ENCODE results near the gene SPEM1. TPM values are rescaled to one million over a fixed set of nuclear protein-coding genes. Genes with fewer than 3 reads are reported as not detected.

SPEM1 gene, protein sequence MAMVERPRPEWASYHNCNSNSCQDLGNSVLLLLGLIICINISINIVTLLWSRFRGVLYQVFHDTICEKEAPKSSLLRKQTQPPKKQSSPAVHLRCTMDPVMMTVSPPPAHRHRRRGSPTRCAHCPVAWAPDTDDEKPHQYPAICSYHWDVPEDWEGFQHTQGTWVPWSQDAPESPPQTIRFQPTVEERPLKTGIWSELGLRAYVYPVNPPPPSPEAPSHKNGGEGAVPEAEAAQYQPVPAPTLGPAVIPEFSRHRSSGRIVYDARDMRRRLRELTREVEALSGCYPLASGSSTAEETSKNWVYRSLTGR
- not detected in 5 replicates for total RNA-seq (2022; extraction: Qiagen RNA extraction; ENCODE audit: low read depth)

DNA sequence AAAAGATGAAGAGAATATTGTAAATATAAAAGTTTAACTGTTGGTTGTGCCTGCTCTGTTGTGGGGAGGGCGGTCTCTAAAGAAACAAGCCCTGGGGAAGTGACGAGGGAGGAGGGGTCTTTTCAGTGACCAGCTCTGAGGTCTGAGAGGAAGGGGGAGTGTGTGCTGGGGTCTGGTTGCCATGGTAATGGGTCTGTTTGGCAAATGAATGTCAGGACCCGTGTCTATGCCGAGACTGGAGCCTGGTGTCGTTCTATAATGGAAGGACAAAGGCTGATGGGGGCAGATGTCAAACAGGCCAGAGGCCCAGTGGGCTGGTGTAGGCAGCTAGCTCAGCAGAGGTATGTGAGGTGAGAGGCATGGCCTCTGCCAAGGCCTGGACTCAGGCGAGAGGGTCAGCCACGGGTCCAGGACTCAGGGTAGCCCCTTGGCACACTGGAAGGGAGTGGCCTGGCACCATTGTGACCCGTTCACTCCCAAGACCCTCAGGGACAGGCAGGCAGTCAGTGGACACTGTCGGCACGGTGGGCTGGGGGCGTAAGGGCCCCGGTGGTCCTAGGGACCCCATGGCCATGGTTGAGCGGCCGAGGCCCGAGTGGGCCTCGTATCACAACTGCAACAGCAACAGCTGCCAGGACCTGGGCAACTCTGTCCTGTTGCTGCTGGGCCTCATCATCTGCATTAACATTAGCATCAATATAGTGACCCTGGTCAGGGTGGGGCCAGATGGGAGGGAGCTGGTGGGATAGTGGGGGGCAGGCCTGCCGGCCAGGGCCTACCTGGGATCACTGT lies at the start of gene SPEM1:
Gene SPEM1, plus strand, starts transcription at position 506 of the 792 bp plus-strand sequence. Its CDS starts 61 bp downstream, at position 567.

DNA sequence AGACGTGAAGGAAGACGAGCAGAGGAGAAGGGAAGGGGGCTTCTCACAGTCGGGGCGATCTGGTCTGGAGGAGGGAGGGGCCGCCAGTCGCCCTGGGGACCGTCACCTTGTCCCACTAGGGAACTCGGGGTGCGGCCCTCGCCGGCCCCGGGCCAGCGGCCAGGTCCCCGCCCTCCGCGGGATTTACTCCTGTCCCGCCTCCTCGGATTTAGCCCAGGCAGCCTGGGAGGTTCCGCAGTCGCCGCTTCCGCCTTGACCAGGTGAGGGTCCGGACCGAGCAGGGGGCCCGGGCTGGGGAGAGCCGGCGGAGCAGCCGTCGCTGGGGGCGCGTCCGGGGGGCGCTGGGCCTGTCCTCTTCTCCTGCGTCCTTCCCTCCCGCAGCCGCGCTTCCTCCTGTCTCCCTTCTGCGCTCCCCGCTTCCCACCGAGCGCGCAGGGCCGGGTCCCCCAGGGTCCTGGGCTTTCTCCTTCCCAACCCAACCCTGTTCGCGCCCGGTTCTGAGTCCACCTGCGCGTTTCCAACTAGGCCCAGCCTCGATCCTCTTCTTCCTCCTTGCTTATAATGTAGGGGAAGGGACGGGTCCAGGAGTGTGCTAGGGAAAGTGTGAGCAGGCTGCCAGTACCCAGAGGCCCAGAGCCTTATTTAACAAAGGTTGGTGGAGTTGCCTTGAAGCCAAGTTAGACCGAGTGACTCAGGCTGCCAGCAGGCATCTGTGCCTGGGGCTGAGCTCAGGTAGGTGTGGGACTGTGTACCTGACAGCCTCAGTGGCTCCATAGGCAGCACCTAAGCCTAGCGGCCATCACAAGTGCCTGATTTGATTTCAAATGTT lies 39.1 kb upstream of the SPEM1 start, which contains the start of gene TNK1:
Gene TNK1, plus strand, starts transcription at position 235 of the 829 bp plus-strand sequence. CDS start 1,838 bp downstream, outside the sequence.

GRCh38 chr17:7394452-7395191 lies 25.5 kb upstream of the SPEM1 start, which contains the start of gene PLSCR3:
Gene PLSCR3, minus strand, starts transcription at chr17:7394525. Its CDS starts 415 bp downstream, at chr17:7394110.

GRCh38 chr17:7403977-7404736 lies 16.0 kb upstream of the SPEM1 start, which contains the start of gene TMEM256:
Gene TMEM256, minus strand, starts transcription at chr17:7404097. Its CDS starts 13 bp downstream, at chr17:7404084.

GRCh38 chr17:7407485-7408251 lies 12.5 kb upstream of the SPEM1 start, which contains the start of gene NLGN2:
Gene NLGN2, plus strand, starts transcription at chr17:7407845. Its CDS starts 411 bp downstream, at chr17:7408256.

DNA sequence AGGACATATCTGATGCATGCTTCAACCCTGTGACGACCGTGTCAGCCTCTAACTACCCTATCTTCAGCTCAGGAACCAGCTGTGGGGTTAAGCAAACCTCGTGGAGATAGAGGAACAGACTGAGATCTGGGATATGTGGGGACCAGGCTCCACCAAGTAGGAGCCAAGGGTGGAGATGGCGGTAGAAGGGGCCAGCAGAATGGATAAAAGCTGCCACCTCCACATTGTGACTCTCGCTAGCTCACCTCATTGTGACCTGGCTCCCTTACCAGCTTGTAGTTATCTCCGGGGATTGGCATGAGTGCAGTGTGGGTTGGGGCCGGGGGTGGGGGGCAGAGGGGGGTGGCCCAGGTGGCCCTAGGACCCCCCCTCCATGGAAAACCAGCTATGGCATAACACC lies 5.2 kb downstream of the SPEM1 start, which contains the start of gene SPEM2:
Gene SPEM2, plus strand, starts transcription at position 301 of the 400 bp plus-strand sequence. Its CDS starts 73 bp downstream, at position 374.

GRCh38 chr17:7428557-7428956 lies 8.4 kb downstream of the SPEM1 start, which contains the start of gene SPEM3:
Gene SPEM3, plus strand, starts transcription at chr17:7428857. Its CDS starts 46 bp downstream, at chr17:7428903.

DNA sequence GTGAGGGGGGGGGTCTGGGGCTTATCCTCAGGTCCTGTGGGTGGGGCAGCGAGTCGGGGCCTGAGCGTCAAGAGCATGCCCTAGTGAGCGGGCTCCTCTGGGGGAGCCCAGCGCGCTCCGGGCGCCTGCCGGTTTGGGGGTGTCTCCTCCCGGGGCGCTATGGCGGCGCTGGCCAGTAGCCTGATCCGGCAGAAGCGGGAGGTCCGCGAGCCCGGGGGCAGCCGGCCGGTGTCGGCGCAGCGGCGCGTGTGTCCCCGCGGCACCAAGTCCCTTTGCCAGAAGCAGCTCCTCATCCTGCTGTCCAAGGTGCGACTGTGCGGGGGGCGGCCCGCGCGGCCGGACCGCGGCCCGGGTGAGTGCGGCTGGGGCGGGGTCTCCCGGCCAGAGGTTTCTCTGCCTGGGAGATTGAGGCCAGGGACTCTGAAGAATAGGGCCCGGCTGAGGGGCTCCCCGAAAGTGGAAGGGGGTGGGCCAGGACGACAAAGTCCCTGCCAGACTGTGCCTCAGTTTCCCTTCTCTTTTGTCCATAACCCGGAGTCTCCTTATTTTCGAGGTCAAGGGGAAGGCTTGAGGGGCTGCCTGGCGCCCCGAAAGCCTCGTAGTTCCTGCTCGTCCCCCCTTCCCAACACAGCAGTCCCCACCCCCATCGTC lies 19.5 kb downstream of the SPEM1 start, which contains the start of gene FGF11:
Gene FGF11, plus strand, starts transcription at position 51 of the 651 bp plus-strand sequence. Its CDS starts 109 bp downstream, at position 160.

GRCh38 chr17:7444682-7445618 lies 24.8 kb downstream of the SPEM1 start, which contains the start of gene CHRNB1:
Gene CHRNB1, plus strand, starts transcription at chr17:7445061. Its CDS starts 67 bp downstream, at chr17:7445128.

Other genes starting within 250 kb of the SPEM1 start
- 1.0 to 1.5 TPM (median 1.3 TPM) in 5 replicates for gene ASGR1, start 241.0 kb upstream of the SPEM1 start, total RNA-seq (2022; extraction: Qiagen RNA extraction; ENCODE audit: low read depth)
- 7.2 to 10.7 TPM (median 8.9 TPM) in 5 replicates for gene DLG4, start 200.5 kb upstream of the SPEM1 start, total RNA-seq (2022; extraction: Qiagen RNA extraction; ENCODE audit: low read depth)
- 373 to 531 TPM (median 506 TPM) in 5 replicates for gene ACADVL, start 200.4 kb upstream of the SPEM1 start, total RNA-seq (2022; extraction: Qiagen RNA extraction; ENCODE audit: low read depth)
- gene DVL2, start 185.8 kb upstream of the SPEM1 start, total RNA-seq (2022; extraction: Qiagen RNA extraction; ENCODE audit: low read depth): 26.1 to 39.5 TPM (median 37.0 TPM) in 5 replicates
- gene PHF23, start 180.9 kb upstream of the SPEM1 start, total RNA-seq (2022; extraction: Qiagen RNA extraction; ENCODE audit: low read depth): 82.3 to 110 TPM (median 92.2 TPM) in 5 replicates
- gene GABARAP, start 177.9 kb upstream of the SPEM1 start, total RNA-seq (2022; extraction: Qiagen RNA extraction; ENCODE audit: low read depth): 678 to 759 TPM (median 700 TPM) in 5 replicates
- 210 to 241 TPM (median 229 TPM) in 5 replicates for gene CTDNEP1, start 168.6 kb upstream of the SPEM1 start, total RNA-seq (2022; extraction: Qiagen RNA extraction; ENCODE audit: low read depth)
- gene ELP5, start 168.1 kb upstream of the SPEM1 start, total RNA-seq (2022; extraction: Qiagen RNA extraction; ENCODE audit: low read depth): 110 to 138 TPM (median 124 TPM) in 5 replicates
- gene CLDN7, start 157.8 kb upstream of the SPEM1 start, total RNA-seq (2022; extraction: Qiagen RNA extraction; ENCODE audit: low read depth): 0.57 to 1.5 TPM (median 0.71 TPM) in 5 replicates
- 0.07 to 0.29 TPM (median 0.17 TPM) in 5 replicates for gene SLC2A4, start 138.6 kb upstream of the SPEM1 start, total RNA-seq (2022; extraction: Qiagen RNA extraction; ENCODE audit: low read depth)
- 0.32 to 0.80 TPM (median 0.41 TPM) in 5 replicates for gene YBX2, start 125.7 kb upstream of the SPEM1 start, total RNA-seq (2022; extraction: Qiagen RNA extraction; ENCODE audit: low read depth)
- 1,703 to 1,867 TPM (median 1,727 TPM) in 5 replicates for gene EIF5A, start 112.7 kb upstream of the SPEM1 start, total RNA-seq (2022; extraction: Qiagen RNA extraction; ENCODE audit: low read depth)
- gene GPS2, start 105.0 kb upstream of the SPEM1 start, total RNA-seq (2022; extraction: Qiagen RNA extraction; ENCODE audit: low read depth): 86.5 to 109 TPM (median 99.7 TPM) in 5 replicates
- gene NEURL4, start 91.0 kb upstream of the SPEM1 start, total RNA-seq (2022; extraction: Qiagen RNA extraction; ENCODE audit: low read depth): 21.8 to 31.5 TPM (median 27.2 TPM) in 5 replicates
- 0.74 to 8.9 TPM (median 4.6 TPM) in 5 replicates for gene ACAP1, start 83.8 kb upstream of the SPEM1 start, total RNA-seq (2022; extraction: Qiagen RNA extraction; ENCODE audit: low read depth)
- gene KCTD11, start 68.2 kb upstream of the SPEM1 start, total RNA-seq (2022; extraction: Qiagen RNA extraction; ENCODE audit: low read depth): 10.7 to 15.4 TPM (median 12.9 TPM) in 5 replicates
- not detected in 5 replicates for gene TMEM95, start 65.2 kb upstream of the SPEM1 start, total RNA-seq (2022; extraction: Qiagen RNA extraction; ENCODE audit: low read depth)
- gene TNK1, start 39.2 kb upstream of the SPEM1 start, total RNA-seq (2022; extraction: Qiagen RNA extraction; ENCODE audit: low read depth): 1.5 to 2.1 TPM (median 1.9 TPM) in 5 replicates
- 35.0 to 47.4 TPM (median 36.8 TPM) in 5 replicates for gene PLSCR3, start 25.8 kb upstream of the SPEM1 start, total RNA-seq (2022; extraction: Qiagen RNA extraction; ENCODE audit: low read depth)
- gene TMEM256, start 16.2 kb upstream of the SPEM1 start, total RNA-seq (2022; extraction: Qiagen RNA extraction; ENCODE audit: low read depth): 183 to 235 TPM (median 214 TPM) in 5 replicates
- 13.0 to 21.8 TPM (median 16.6 TPM) in 5 replicates for gene NLGN2, start 12.5 kb upstream of the SPEM1 start, total RNA-seq (2022; extraction: Qiagen RNA extraction; ENCODE audit: low read depth)
- 0.08 TPM in 1 of 5 replicates, not detected in the others for gene SPEM2, start 5.3 kb downstream of the SPEM1 start, total RNA-seq (2022; extraction: Qiagen RNA extraction; ENCODE audit: low read depth)
- not detected in 5 replicates for gene SPEM3, start 8.5 kb downstream of the SPEM1 start, total RNA-seq (2022; extraction: Qiagen RNA extraction; ENCODE audit: low read depth)
- 8.7 to 15.2 TPM (median 12.6 TPM) in 5 replicates for gene TMEM102, start 15.1 kb downstream of the SPEM1 start, total RNA-seq (2022; extraction: Qiagen RNA extraction; ENCODE audit: low read depth)
- 0.74 to 1.4 TPM (median 1.2 TPM) in 5 replicates for gene FGF11, start 19.2 kb downstream of the SPEM1 start, total RNA-seq (2022; extraction: Qiagen RNA extraction; ENCODE audit: low read depth)
- 5.7 to 8.0 TPM (median 7.2 TPM) in 5 replicates for gene CHRNB1, start 24.7 kb downstream of the SPEM1 start, total RNA-seq (2022; extraction: Qiagen RNA extraction; ENCODE audit: low read depth)
- 17.8 to 24.3 TPM (median 22.7 TPM) in 5 replicates for gene ZBTB4, start 59.3 kb downstream of the SPEM1 start, total RNA-seq (2022; extraction: Qiagen RNA extraction; ENCODE audit: low read depth)
- not detected in 5 replicates for gene SLC35G6, start 61.1 kb downstream of the SPEM1 start, total RNA-seq (2022; extraction: Qiagen RNA extraction; ENCODE audit: low read depth)
- gene POLR2A, start 64.0 kb downstream of the SPEM1 start, total RNA-seq (2022; extraction: Qiagen RNA extraction; ENCODE audit: low read depth): 62.1 to 84.5 TPM (median 77.7 TPM) in 5 replicates
- 8.8 to 13.0 TPM (median 10.7 TPM) in 5 replicates for gene TNFSF12, start 128.7 kb downstream of the SPEM1 start, total RNA-seq (2022; extraction: Qiagen RNA extraction; ENCODE audit: low read depth)
- gene TNFSF13, start 138.4 kb downstream of the SPEM1 start, total RNA-seq (2022; extraction: Qiagen RNA extraction; ENCODE audit: low read depth): 0.72 to 1.5 TPM (median 1.1 TPM) in 5 replicates
- 93.8 to 107 TPM (median 95.9 TPM) in 5 replicates for gene SENP3, start 141.6 kb downstream of the SPEM1 start, total RNA-seq (2022; extraction: Qiagen RNA extraction; ENCODE audit: low read depth)
- 31.7 to 44.5 TPM (median 39.7 TPM) in 5 replicates for gene CD68, start 159.3 kb downstream of the SPEM1 start, total RNA-seq (2022; extraction: Qiagen RNA extraction; ENCODE audit: low read depth)
- 117 to 140 TPM (median 122 TPM) in 5 replicates for gene MPDU1, start 163.5 kb downstream of the SPEM1 start, total RNA-seq (2022; extraction: Qiagen RNA extraction; ENCODE audit: low read depth)
- 0.16 to 0.30 TPM (median 0.19 TPM) in 5 replicates for gene SOX15, start 169.8 kb downstream of the SPEM1 start, total RNA-seq (2022; extraction: Qiagen RNA extraction; ENCODE audit: low read depth)
- 52.7 to 63.1 TPM (median 62.0 TPM) in 5 replicates for gene FXR2, start 194.6 kb downstream of the SPEM1 start, total RNA-seq (2022; extraction: Qiagen RNA extraction; ENCODE audit: low read depth)
- 70.6 to 108 TPM (median 81.7 TPM) in 5 replicates for gene SAT2, start 207.5 kb downstream of the SPEM1 start, total RNA-seq (2022; extraction: Qiagen RNA extraction; ENCODE audit: low read depth)
- 0.47 to 0.70 TPM (median 0.64 TPM) in 5 replicates for gene SHBG, start 209.8 kb downstream of the SPEM1 start, total RNA-seq (2022; extraction: Qiagen RNA extraction; ENCODE audit: low read depth)
- 0.13 to 0.42 TPM (median 0.27 TPM) in 5 replicates for gene ATP1B2, start 230.6 kb downstream of the SPEM1 start, total RNA-seq (2022; extraction: Qiagen RNA extraction; ENCODE audit: low read depth)

Measured in A549 treated with RU486 at 1 μM for 4 hours (cell line).